KMS-11 (cell line): ENCODE data around the gene GATA3.

Experiments used
- H2AFZ ChIP-seq: fragments of 200-600 bp; sonication (generic); 2 replicates; pipeline ENCODE4 v1.6.1; 2016; ENCODE audit warnings: antibody characterized with exemption, mixed run types, low read depth
- H3K27ac ChIP-seq: fragments of 200-600 bp; sonication (generic); 2 replicates; pipeline ENCODE4 v1.6.1; 2016; ENCODE audit warnings: mild to moderate bottlenecking, mixed run types
- H3K27me3 ChIP-seq: fragments of 200-600 bp; sonication (generic); 2 replicates; pipeline ENCODE4 v1.6.1; 2017; ENCODE audit warnings: mild to moderate bottlenecking, low read depth, mixed run types, moderate library complexity; ENCODE audit not compliant: insufficient read depth
- H3K36me3 ChIP-seq: fragments of 200-600 bp; sonication (generic); 2 replicates; pipeline ENCODE4 v1.6.1; 2017; ENCODE audit warnings: mild to moderate bottlenecking, mixed run types; ENCODE audit not compliant: insufficient read depth
- H3K4me1 ChIP-seq: fragments of 200-600 bp; sonication (generic); 2 replicates; pipeline ENCODE4 v1.6.1; 2016; ENCODE audit warnings: mild to moderate bottlenecking, low read depth, mixed run types; ENCODE audit not compliant: poor library complexity, severe bottlenecking
- H3K4me2 ChIP-seq: fragments of 200-600 bp; sonication (generic); 2 replicates; pipeline ENCODE4 v1.7.0; 2016; ENCODE audit warnings: mild to moderate bottlenecking, mixed run types
- H3K4me3 ChIP-seq: fragments of 200-600 bp; sonication (generic); IDR thresholded peaks from 2 replicates; pipeline ENCODE4 v1.6.1; 2017; ENCODE audit warnings: low read depth, low read length, mixed read lengths; ENCODE audit not compliant: insufficient read depth
- H3K79me2 ChIP-seq: fragments of 200-600 bp; sonication (generic); 2 replicates; pipeline ENCODE4 v1.6.1; 2016; ENCODE audit warnings: low read depth, mixed run types; ENCODE audit not compliant: insufficient read depth
- H3K9ac ChIP-seq: fragments of 200-600 bp; sonication (generic); 2 replicates; pipeline ENCODE4 v1.6.1; 2016; ENCODE audit warnings: mild to moderate bottlenecking, mixed run types
- H4K20me1 ChIP-seq: fragments of 200-600 bp; sonication (generic); 2 replicates; pipeline ENCODE4 v1.6.1; 2016; ENCODE audit warnings: mild to moderate bottlenecking, mixed run types; ENCODE audit not compliant: insufficient read depth
- CTCF ChIP-seq: fragments of 200-600 bp; sonication (generic); conservative IDR thresholded peaks from 2 replicates; pipeline ENCODE4 v1.6.1; 2017; ENCODE audit warnings: low read depth, mild to moderate bottlenecking, antibody characterized with exemption, low read length, moderate library complexity, mixed read lengths

The GATA3 gene

GRCh38 chr10:8056378-8056777 lies 1.9 kb downstream of the GATA3 start:
- H3K27ac ChIP-seq: no peak overlapping the region
- H3K4me2 ChIP-seq: no peak overlapping the region
- no peaks in the 10 kb centered on the region for H3K4me1 ChIP-seq
- no peak overlapping the region for H3K9ac ChIP-seq
- H3K27me3 ChIP-seq: peaks cover 11% of the 10 kb centered on the region; the same call in 1 of the 2 replicates
- no peaks in the 10 kb centered on the region for H3K36me3 ChIP-seq
- no peak overlapping the region for H2AFZ ChIP-seq
- no peak for TF ChIP-seq CTCF
- H4K20me1 ChIP-seq: no peaks in the 10 kb centered on the region
- no peaks in the 10 kb centered on the region for H3K79me2 ChIP-seq
- H3K4me3 ChIP-seq: no peak overlapping the region

- H3K4me1 ChIP-seq: no peaks in the 10 kb centered on the region
- H3K4me3 ChIP-seq: no peak overlapping the region
- no peak overlapping the region for H3K9ac ChIP-seq
- H3K4me2 ChIP-seq: no peak overlapping the region
- H3K27ac ChIP-seq: no peak overlapping the region
- no peaks in the 10 kb centered on the region for H3K36me3 ChIP-seq
- no peak for TF ChIP-seq CTCF
- no peaks in the 10 kb centered on the region for H3K79me2 ChIP-seq
- H2AFZ ChIP-seq: no peak overlapping the region
- H4K20me1 ChIP-seq: no peaks in the 10 kb centered on the region
- peaks cover 9% of the 10 kb centered on the region; the same call in 1 of the 2 replicates for H3K27me3 ChIP-seq
These were observed 2.4 kb downstream of the GATA3 start for GRCh38 chr10:8056871-8057331.

GRCh38 chr10:8057636-8058273 lies 3.3 kb downstream of the GATA3 start:
- Histone ChIP-seq H3K4me2 (no peak overlapping the region), H3K4me1 (no peaks in the 10 kb centered on the region)

GRCh38 chr10:8058274-8059111 lies 4.0 kb downstream of the GATA3 start:
- Histone ChIP-seq H3K4me2 (no peak overlapping the region), H3K27me3 (no peaks in the 10 kb centered on the region), H3K79me2 (no peaks in the 10 kb centered on the region), H3K4me3 (no peak overlapping the region), H4K20me1 (no peaks in the 10 kb centered on the region), H2AFZ (no peak overlapping the region), H3K4me1 (no peaks in the 10 kb centered on the region), H3K9ac (no peak overlapping the region), H3K27ac (no peak overlapping the region), H3K36me3 (no peaks in the 10 kb centered on the region)
- no peak for TF ChIP-seq CTCF

More at GRCh38 chr10:8057636-8058273, 3.3 kb downstream of the GATA3 start:
- no peak for TF ChIP-seq CTCF
- H3K36me3 ChIP-seq: no peaks in the 10 kb centered on the region
- no peak overlapping the region for H2AFZ ChIP-seq
- no peak overlapping the region for H3K27ac ChIP-seq
- peaks cover under 1% of the 10 kb centered on the region; the same call in 1 of the 2 replicates for H3K27me3 ChIP-seq
- H3K4me3 ChIP-seq: no peak overlapping the region
- no peaks in the 10 kb centered on the region for H3K79me2 ChIP-seq
- no peaks in the 10 kb centered on the region for H4K20me1 ChIP-seq
- H3K9ac ChIP-seq: no peak overlapping the region
